Measurements from ENCODE around the gene SDK1.

Gene SDK1

DNA sequence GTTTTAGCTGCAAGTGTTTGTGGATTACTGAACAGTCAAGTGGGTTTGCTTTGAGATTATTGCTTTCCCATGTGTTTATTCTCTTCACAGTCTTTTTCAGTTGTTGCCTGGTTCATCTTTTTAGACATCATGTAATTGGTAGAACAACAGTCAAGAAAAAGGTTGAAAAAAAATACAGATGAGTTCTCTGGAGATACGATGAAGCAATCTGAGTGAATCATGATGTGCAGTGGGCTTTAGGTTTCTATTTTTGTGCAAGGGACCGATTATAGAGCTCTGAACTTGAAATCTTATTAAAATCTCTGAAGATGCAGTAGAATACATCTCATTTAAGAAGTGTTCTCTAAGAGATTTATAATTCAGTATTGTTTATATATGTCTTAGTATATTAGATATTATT lies 145.7 kb downstream of the SDK1 start:
- H3K23ac ChIP-seq (ENCODE audit: low read length) = no peak overlapping the region
- no peak overlapping the region for H3K27ac ChIP-seq (ENCODE audit: low read depth, low read length)
- no peak for DNase-seq
- H3K9ac ChIP-seq (ENCODE audit: low read length) = no peak overlapping the region
- no peak overlapping the region for H2AK5ac ChIP-seq (ENCODE audit: low read length)
- H3K4me2 ChIP-seq (ENCODE audit: low read length) = no peak overlapping the region
- no peak overlapping the region for H3K14ac ChIP-seq (ENCODE audit: low read length)
- no peak overlapping the region for H3K4ac ChIP-seq (ENCODE audit: low read depth, low read length)
- H3K79me1 ChIP-seq (ENCODE audit: low read length) = no peaks in the 10 kb centered on the region
- H4K91ac ChIP-seq (ENCODE audit: low read depth, low read length) = no peak overlapping the region
- H3K79me2 ChIP-seq (ENCODE audit: control insufficient read depth, insufficient read depth, low read length, poor library complexity) = no peaks in the 10 kb centered on the region
- no peaks in the 10 kb centered on the region for H3K9me3 ChIP-seq (ENCODE audit: insufficient read depth, low read depth, low read length)
- WGBS (ENCODE audit: extremely low coverage, insufficient coverage, insufficient read length) = no CpG with 5 or more reads among the region's 2 CpGs
- no peak overlapping the region for H3K4me3 ChIP-seq (ENCODE audit: low read depth, low read length)
- H2BK120ac ChIP-seq (ENCODE audit: insufficient read depth, low read length, poor library complexity) = no peak overlapping the region
- no peaks in the 10 kb centered on the region for H3K4me1 ChIP-seq (ENCODE audit: control insufficient read depth in 1 of 2, insufficient read depth in 2 of 2, low read length in 2 of 2)
- H3K18ac ChIP-seq (ENCODE audit: low read length) = no peak overlapping the region
- H3K36me3 ChIP-seq (ENCODE audit: control insufficient read depth in 1 of 2, insufficient read depth in 2 of 2, low read length in 2 of 2) = no peaks in the 10 kb centered on the region
- no peak overlapping the region for H2BK5ac ChIP-seq (ENCODE audit: low read depth, low read length, poor library complexity)
- no peak overlapping the region for H2BK12ac ChIP-seq (ENCODE audit: low read length)
- no peaks in the 10 kb centered on the region for H3K27me3 ChIP-seq (ENCODE audit: insufficient read depth, low read length)
- no peak overlapping the region for H4K8ac ChIP-seq (ENCODE audit: low read depth, low read length)
- H2AFZ ChIP-seq (ENCODE audit: insufficient read depth, low read length, poor library complexity) = no peak overlapping the region
- no peak overlapping the region for H4K12ac ChIP-seq (ENCODE audit: low read depth, low read length)

DNA sequence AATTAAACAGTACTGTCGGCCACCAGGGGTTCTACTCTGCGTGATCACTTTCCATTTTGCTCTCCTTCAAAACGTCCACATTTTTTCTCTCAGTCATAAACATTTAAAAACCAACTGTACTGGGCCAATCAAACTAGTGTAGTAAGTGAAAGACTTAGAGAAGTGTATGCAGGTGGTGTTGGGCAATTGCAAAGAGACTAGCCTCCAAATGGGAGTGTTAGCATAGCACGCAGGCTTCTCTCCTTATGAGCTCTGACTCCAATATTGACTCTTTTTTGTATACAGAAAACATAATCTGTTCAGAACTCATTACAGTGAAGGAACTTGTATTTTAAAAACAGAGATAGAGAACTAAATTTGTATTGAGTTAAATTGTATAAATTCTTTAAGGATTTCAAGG lies 150.6 kb downstream of the SDK1 start:
- no peaks in the 10 kb centered on the region for H3K9me3 ChIP-seq (ENCODE audit: insufficient read depth, low read depth, low read length)
- peak; percentile 19 to 56 for DNase-seq
- H4K12ac ChIP-seq (ENCODE audit: low read depth, low read length) = no peak overlapping the region
- no peak overlapping the region for H3K4ac ChIP-seq (ENCODE audit: low read depth, low read length)
- H4K8ac ChIP-seq (ENCODE audit: low read depth, low read length) = no peak overlapping the region
- no peak overlapping the region for H3K9ac ChIP-seq (ENCODE audit: low read length)
- no peaks in the 10 kb centered on the region for H3K36me3 ChIP-seq (ENCODE audit: control insufficient read depth in 1 of 2, insufficient read depth in 2 of 2, low read length in 2 of 2)
- no peaks in the 10 kb centered on the region for H3K27me3 ChIP-seq (ENCODE audit: insufficient read depth, low read length)
- H2BK12ac ChIP-seq (ENCODE audit: low read length) = no peak overlapping the region
- no peak overlapping the region for H2BK120ac ChIP-seq (ENCODE audit: insufficient read depth, low read length, poor library complexity)
- H2BK5ac ChIP-seq (ENCODE audit: low read depth, low read length, poor library complexity) = no peak overlapping the region
- H4K91ac ChIP-seq (ENCODE audit: low read depth, low read length) = no peak overlapping the region
- peaks cover under 1% of the 10 kb centered on the region for H3K79me2 ChIP-seq (ENCODE audit: control insufficient read depth, insufficient read depth, low read length, poor library complexity)
- H3K4me2 ChIP-seq (ENCODE audit: low read length) = no peak overlapping the region
- no peaks in the 10 kb centered on the region for H3K79me1 ChIP-seq (ENCODE audit: low read length)
- no peak overlapping the region for H3K18ac ChIP-seq (ENCODE audit: low read length)
- H3K27ac ChIP-seq (ENCODE audit: low read depth, low read length) = no peak overlapping the region
- no peak overlapping the region for H3K23ac ChIP-seq (ENCODE audit: low read length)
- H2AK5ac ChIP-seq (ENCODE audit: low read length) = no peak overlapping the region
- WGBS (ENCODE audit: extremely low coverage, insufficient coverage, insufficient read length) = no CpG with 5 or more reads among the region's 4 CpGs
- H2AFZ ChIP-seq (ENCODE audit: insufficient read depth, low read length, poor library complexity) = no peak overlapping the region
- H3K14ac ChIP-seq (ENCODE audit: low read length) = no peak overlapping the region
- peaks cover 6 to 15% of the 10 kb centered on the region in 2 experiments for H3K4me1 ChIP-seq (ENCODE audit: control insufficient read depth in 1 of 2, insufficient read depth in 2 of 2, low read length in 2 of 2)
- no peak overlapping the region for H3K4me3 ChIP-seq (ENCODE audit: low read depth, low read length)

- no peaks in the 10 kb centered on the region for H3K9me3 ChIP-seq (ENCODE audit: insufficient read depth, low read depth, low read length)
- H4K8ac ChIP-seq (ENCODE audit: low read depth, low read length) = no peak overlapping the region
- no peak overlapping the region for H3K14ac ChIP-seq (ENCODE audit: low read length)
- no peak overlapping the region for H3K27ac ChIP-seq (ENCODE audit: low read depth, low read length)
- no peak overlapping the region for H2BK5ac ChIP-seq (ENCODE audit: low read depth, low read length, poor library complexity)
- H3K4me3 ChIP-seq (ENCODE audit: low read depth, low read length) = no peak overlapping the region
- H2AK5ac ChIP-seq (ENCODE audit: low read length) = no peak overlapping the region
- H3K4me2 ChIP-seq (ENCODE audit: low read length) = no peak overlapping the region
- H4K91ac ChIP-seq (ENCODE audit: low read depth, low read length) = no peak overlapping the region
- H3K36me3 ChIP-seq (ENCODE audit: control insufficient read depth in 1 of 2, insufficient read depth in 2 of 2, low read length in 2 of 2) = peaks cover 0 to 2% of the 10 kb centered on the region in 2 experiments
- H2AFZ ChIP-seq (ENCODE audit: insufficient read depth, low read length, poor library complexity) = no peak overlapping the region
- no peak overlapping the region for H2BK120ac ChIP-seq (ENCODE audit: insufficient read depth, low read length, poor library complexity)
- no peak overlapping the region for H2BK12ac ChIP-seq (ENCODE audit: low read length)
- H3K4ac ChIP-seq (ENCODE audit: low read depth, low read length) = peak overlapping the region; percentile 22
- H3K79me1 ChIP-seq (ENCODE audit: low read length) = no peaks in the 10 kb centered on the region
- H3K23ac ChIP-seq (ENCODE audit: low read length) = no peak overlapping the region
- no CpG with 5 or more reads among the region's 3 CpGs for WGBS (ENCODE audit: extremely low coverage, insufficient coverage, insufficient read length)
- H3K18ac ChIP-seq (ENCODE audit: low read length) = no peak overlapping the region
- no peaks in the 10 kb centered on the region for H3K27me3 ChIP-seq (ENCODE audit: insufficient read depth, low read length)
- H3K4me1 ChIP-seq (ENCODE audit: control insufficient read depth in 1 of 2, insufficient read depth in 2 of 2, low read length in 2 of 2) = peaks cover 8 to 20% of the 10 kb centered on the region in 2 experiments
- H3K9ac ChIP-seq (ENCODE audit: low read length) = no peak overlapping the region
- peaks cover 3% of the 10 kb centered on the region for H3K79me2 ChIP-seq (ENCODE audit: control insufficient read depth, insufficient read depth, low read length, poor library complexity)
- DNase-seq = no peak
- no peak overlapping the region for H4K12ac ChIP-seq (ENCODE audit: low read depth, low read length)
Observed at GRCh38 chr7:3453398-3453797, 152.3 kb downstream of the SDK1 start.

DNA sequence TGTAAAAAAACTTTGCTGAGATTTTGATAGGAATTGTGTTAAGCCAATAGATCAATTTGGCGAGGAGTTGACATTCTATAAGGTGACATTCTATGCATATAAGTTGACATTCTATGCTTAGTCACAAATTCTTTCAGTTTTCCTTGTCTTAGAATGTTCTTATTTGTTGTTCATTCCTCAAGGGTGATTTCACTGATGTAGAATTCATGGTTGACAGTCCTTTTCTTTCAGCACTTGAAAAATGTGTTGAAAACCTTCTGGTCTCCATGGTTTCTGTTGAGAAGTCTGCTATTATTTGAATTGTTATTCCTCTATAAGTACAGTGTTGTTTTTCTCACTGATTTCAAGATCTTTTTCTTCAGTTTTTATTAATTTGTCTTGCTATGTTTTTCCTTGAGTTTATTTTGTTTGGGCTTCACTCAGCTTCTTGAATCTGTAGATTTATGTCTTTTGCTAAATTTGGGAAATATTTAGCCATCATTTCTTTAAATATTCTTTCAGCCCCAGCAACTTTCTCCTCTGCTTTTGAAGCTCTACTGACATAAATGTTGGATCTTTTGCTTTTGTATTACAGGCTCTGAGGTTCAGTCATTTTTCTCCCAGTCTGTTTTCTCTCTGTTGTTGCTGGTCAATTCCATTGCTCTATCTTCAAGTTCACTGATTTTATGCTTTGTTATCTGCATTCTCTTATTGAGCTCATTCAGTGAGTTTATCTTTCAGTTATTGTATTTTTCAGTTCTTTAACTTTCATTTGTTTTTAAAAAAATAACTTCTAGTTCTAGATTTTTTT lies 154.9 kb downstream of the SDK1 start:
- Histone ChIP-seq H3K79me2 (ENCODE audit: control insufficient read depth, insufficient read depth, low read length, poor library complexity) (peaks cover 3% of the 10 kb centered on the region), H3K79me1 (ENCODE audit: low read length) (no peaks in the 10 kb centered on the region), H4K12ac (ENCODE audit: low read depth, low read length) (no peak overlapping the region), H2BK5ac (ENCODE audit: low read depth, low read length, poor library complexity) (no peak overlapping the region), H4K8ac (ENCODE audit: low read depth, low read length) (no peak overlapping the region), H3K4me3 (ENCODE audit: low read depth, low read length) (no peak overlapping the region), H3K36me3 (ENCODE audit: control insufficient read depth in 1 of 2, insufficient read depth in 2 of 2, low read length in 2 of 2) (peaks cover 0 to 2% of the 10 kb centered on the region in 2 experiments), H3K9me3 (ENCODE audit: insufficient read depth, low read depth, low read length) (no peaks in the 10 kb centered on the region), H3K14ac (ENCODE audit: low read length) (no peak overlapping the region), H2BK12ac (ENCODE audit: low read length) (no peak overlapping the region), H2AFZ (ENCODE audit: insufficient read depth, low read length, poor library complexity) (no peak overlapping the region), H3K18ac (ENCODE audit: low read length) (no peak overlapping the region), H3K23ac (ENCODE audit: low read length) (no peak overlapping the region), H2AK5ac (ENCODE audit: low read length) (no peak overlapping the region), H3K4ac (ENCODE audit: low read depth, low read length) (no peak overlapping the region), H3K9ac (ENCODE audit: low read length) (no peak overlapping the region), H4K91ac (ENCODE audit: low read depth, low read length) (no peak overlapping the region), H3K27ac (ENCODE audit: low read depth, low read length) (peak overlapping the region; percentile 30), H3K27me3 (ENCODE audit: insufficient read depth, low read length) (no peaks in the 10 kb centered on the region), H2BK120ac (ENCODE audit: insufficient read depth, low read length, poor library complexity) (no peak overlapping the region), H3K4me2 (ENCODE audit: low read length) (no peak overlapping the region), H3K4me1 (ENCODE audit: control insufficient read depth in 1 of 2, insufficient read depth in 2 of 2, low read length in 2 of 2) (peaks cover 8 to 20% of the 10 kb centered on the region in 2 experiments)
- no CpG with 5 or more reads among the region's 1 CpG for WGBS (ENCODE audit: extremely low coverage, insufficient coverage, insufficient read length)
- DNase-seq = peak in 1 of 2 donors; percentile 81

All from trophoblast cell (in vitro differentiated cells and primary cell).